CD8-positive, alpha-beta memory T cell (primary cell): ENCODE measurements around the gene CRIP2. TPM values are rescaled to one million over a fixed set of nuclear protein-coding genes. Genes with fewer than 3 reads are reported as not detected.
A peak's percentile ranks its signal among the peaks of the same experiment; 100 is the strongest.

Experiments
- CTCF ChIA-PET: fragments of 350-600 bp; sonication (Branson Sonifier 250); formaldehyde crosslinking; loops from one replicate; lab custom pipeline; 2021; ENCODE audit warnings: antibody characterized with exemption; lab: Charles Lee
- POLR2A ChIA-PET: fragments of 350-600 bp; sonication (Branson Sonifier 250); formaldehyde crosslinking; loops from one replicate; lab custom pipeline; 2021; ENCODE audit warnings: antibody characterized with exemption; lab: Charles Lee
- DNase-seq, 5 donors: peaks; one replicate each; pipeline versions ENCODE4 v3.0.0 to v3.0.0-alpha.2; 2020 to 2022; ENCODE audit warnings: mixed read lengths in 1 of 5
- H3K27ac ChIP-seq: one replicate; pipeline ENCODE4 v1.7.0; 2013; ENCODE audit warnings: low read depth, mild to moderate bottlenecking, low read length, moderate library complexity
- H3K27me3 ChIP-seq: 2 replicates; pipeline ENCODE4 v1.7.0; 2013; ENCODE audit warnings: low read length, mild to moderate bottlenecking; ENCODE audit not compliant: insufficient read depth, poor library complexity, severe bottlenecking
- H3K36me3 ChIP-seq: 2 replicates; pipeline ENCODE4 v1.7.0; 2013; ENCODE audit warnings: mild to moderate bottlenecking, low read length, moderate library complexity; ENCODE audit not compliant: insufficient read depth
- H3K4me1 ChIP-seq: 2 replicates; pipeline ENCODE4 v1.7.0; 2013; ENCODE audit warnings: mild to moderate bottlenecking, low read length, moderate library complexity; ENCODE audit not compliant: insufficient read depth
- H3K4me3 ChIP-seq: 2 replicates; pipeline ENCODE4 v1.7.0; 2013; ENCODE audit warnings: mild to moderate bottlenecking, low read length
- H3K9me3 ChIP-seq: 2 replicates; pipeline ENCODE4 v1.7.0; 2013; ENCODE audit warnings: mild to moderate bottlenecking, low read length
- H3K27ac Mint-ChIP-seq, 8 donors: one replicate each; pipeline ENCODE4 v1.8.0; 2020 to 2021; ENCODE audit warnings: mixed read lengths in 8 of 8, mild to moderate bottlenecking in 6 of 8, inconsistent platforms in 3 of 8, moderate library complexity in 3 of 8
- H3K27me3 Mint-ChIP-seq, 2 donors: one replicate each; pipeline ENCODE4 v1.8.0; 2020 to 2021; ENCODE audit warnings: mixed read lengths in 2 of 2, mild to moderate bottlenecking in 1 of 2, moderate library complexity in 1 of 2
- H3K36me3 Mint-ChIP-seq, 3 donors: one replicate each; pipeline ENCODE4 v1.8.0; 2020 to 2021; ENCODE audit warnings: mixed read lengths in 3 of 3, inconsistent platforms in 1 of 3, mild to moderate bottlenecking in 1 of 3
- H3K4me1 Mint-ChIP-seq, 3 donors: one replicate each; pipeline ENCODE4 v1.8.0; 2020 to 2021; ENCODE audit warnings: mixed read lengths in 3 of 3, inconsistent platforms in 1 of 3, mild to moderate bottlenecking in 1 of 3
- H3K4me3 Mint-ChIP-seq, 7 donors: one replicate each; pipeline ENCODE4 v1.8.0; 2020 to 2021; ENCODE audit warnings: mixed read lengths in 7 of 7, mild to moderate bottlenecking in 6 of 7, moderate library complexity in 4 of 7, inconsistent platforms in 2 of 7
- H3K9me3 Mint-ChIP-seq, 5 donors: one replicate each; pipeline ENCODE4 v1.8.0; 2020 to 2022; ENCODE audit warnings: mixed read lengths in 5 of 5, mild to moderate bottlenecking in 3 of 5, moderate library complexity in 2 of 5, inconsistent platforms in 1 of 5
- polyA plus RNA-seq: library from polyadenylated mRNA; unstranded; fragments of 300-500 nt; fragmentation: Illumina TruSeq; gene quantifications from one replicate; pipeline ENCODE4 v1.2.3, GENCODE V29; 2021
- total RNA-seq, 2 experiments: library from RNA; stranded (reverse); gene quantifications; one replicate each; pipeline ENCODE4 v1.2.3, GENCODE V29; 2021

CRIP2 gene
- total and polyA plus RNA-seq, 3 experiments from 2014 or later: 2.7 to 31.5 (median 4.5) TPM

GRCh38 chr14:105471823-105472485, 2.7 kb upstream of the CRIP2 start:
- Mint-ChIP-seq H3K27ac (no peak overlapping the region), H3K4me1 (peaks cover 0 to 25% (median 0%) of the 10 kb centered on the region in 3 donors), H3K9me3 (no peaks in the 10 kb centered on the region), H3K27me3 (no peaks in the 10 kb centered on the region), H3K4me3 (peak overlapping the region in 2 of 7 donors; percentile 14 to 41), H3K36me3 (peaks cover 0 to 12% (median 0%) of the 10 kb centered on the region in 3 donors)
- Histone ChIP-seq H3K27ac (no peak overlapping the region), H3K4me3 (no peak overlapping the region), H3K9me3 (no peaks in the 10 kb centered on the region), H3K36me3 (no peaks in the 10 kb centered on the region), H3K4me1 (peaks cover 28% of the 10 kb centered on the region), H3K27me3 (no peaks in the 10 kb centered on the region)
- ChIA-PET POLR2A (no interaction called here), CTCF (interaction anchor here (4.6 to 8.5 kb wide), 2 partner anchors 10 to 18 kb away, joined by 25 to 63 read pairs; no protein-coding TSS in a partner anchor)
- no peak for DNase-seq

GRCh38 chr14:105472486-105472991, 2.1 kb upstream of the CRIP2 start:
- CTCF ChIA-PET: interaction anchor here (4.6 to 8.5 kb wide), 2 partner anchors 9 to 17 kb away, joined by 25 to 63 read pairs; no protein-coding TSS in a partner anchor
- peaks cover 0 to 3% of the 10 kb centered on the region in 2 donors for H3K27me3 Mint-ChIP-seq
- H3K36me3 Mint-ChIP-seq: peaks cover 0 to 8% (median 0%) of the 10 kb centered on the region in 3 donors
- Histone ChIP-seq H3K4me1 (peaks cover 34% of the 10 kb centered on the region), H3K9me3 (no peaks in the 10 kb centered on the region), H3K4me3 (no peak overlapping the region), H3K27ac (no peak overlapping the region), H3K27me3 (no peaks in the 10 kb centered on the region), H3K36me3 (no peaks in the 10 kb centered on the region)
- H3K4me1 Mint-ChIP-seq: peaks cover 5 to 31% (median 5%) of the 10 kb centered on the region in 3 donors
- DNase-seq: peak in 1 of 5 donors; percentile 51
- POLR2A ChIA-PET: no interaction called here
- no peak overlapping the region for H3K27ac Mint-ChIP-seq
- peak overlapping the region in 4 of 7 donors; percentile 14 to 41 (median 30) for H3K4me3 Mint-ChIP-seq
- peaks cover 0 to 3% (median 0%) of the 10 kb centered on the region in 5 donors for H3K9me3 Mint-ChIP-seq

GRCh38 chr14:105473033-105473676, 1.5 kb upstream of the CRIP2 start:
- H3K4me3 ChIP-seq: peak overlapping the region; percentile 40
- peak overlapping the region in 5 of 7 donors; percentile 51 to 91 (median 71) for H3K4me3 Mint-ChIP-seq
- peaks cover 0 to 6% (median 0%) of the 10 kb centered on the region in 3 donors for H3K36me3 Mint-ChIP-seq
- DNase-seq: no peak
- peak overlapping the region; percentile 38 for H3K27ac ChIP-seq
- peaks cover 0 to 3% of the 10 kb centered on the region in 2 donors for H3K27me3 Mint-ChIP-seq
- H3K36me3 ChIP-seq: no peaks in the 10 kb centered on the region
- CTCF ChIA-PET: interaction anchor here (4.6 to 8.5 kb wide), 2 partner anchors 8 to 17 kb away, joined by 25 to 63 read pairs; no protein-coding TSS in a partner anchor
- peak overlapping the region in 1 of 8 donors; percentile 58 for H3K27ac Mint-ChIP-seq
- POLR2A ChIA-PET: interaction anchor here (1.0 kb wide), 1 partner anchor 17 kb away, joined by 4 read pairs; no protein-coding TSS in a partner anchor
- H3K4me1 ChIP-seq: peaks cover 35% of the 10 kb centered on the region
- H3K9me3 Mint-ChIP-seq: peaks cover 0 to 3% (median 0%) of the 10 kb centered on the region in 5 donors
- H3K27me3 ChIP-seq: no peaks in the 10 kb centered on the region
- H3K4me1 Mint-ChIP-seq: peaks cover 5 to 32% (median 7%) of the 10 kb centered on the region in 3 donors
- H3K9me3 ChIP-seq: no peaks in the 10 kb centered on the region

- Mint-ChIP-seq H3K27ac (peak overlapping the region in 5 of 8 donors; percentile 58 to 83 (median 60)), H3K27me3 (peaks cover 0 to 3% of the 10 kb centered on the region in 2 donors), H3K9me3 (peaks cover 0 to 3% (median 0%) of the 10 kb centered on the region in 5 donors), H3K4me1 (peaks cover 5 to 32% (median 7%) of the 10 kb centered on the region in 3 donors), H3K36me3 (peaks cover 0 to 5% (median 0%) of the 10 kb centered on the region in 3 donors), H3K4me3 (peak overlapping the region; percentile 63 to 91 (median 74))
- CTCF ChIA-PET: interaction anchor here (4.6 to 8.5 kb wide), 2 partner anchors 8 to 16 kb away, joined by 25 to 63 read pairs; no protein-coding TSS in a partner anchor
- Histone ChIP-seq H3K36me3 (no peaks in the 10 kb centered on the region), H3K27ac (peak overlapping the region; percentile 38), H3K4me3 (peak overlapping the region; percentile 40), H3K27me3 (no peaks in the 10 kb centered on the region), H3K9me3 (no peaks in the 10 kb centered on the region), H3K4me1 (peaks cover 35% of the 10 kb centered on the region)
- DNase-seq: peak; percentile 58 to 86 (median 75)
- POLR2A ChIA-PET: interaction anchor here (1.0 kb wide), 1 partner anchor 16 kb away, joined by 4 read pairs; no protein-coding TSS in a partner anchor
Observed at GRCh38 chr14:105473677-105474482, 741 bp upstream of the CRIP2 start.

GRCh38 chr14:105475269-105476096, 862 bp downstream of the CRIP2 start:
- peaks cover 0 to 3% (median 0%) of the 10 kb centered on the region in 5 donors for H3K9me3 Mint-ChIP-seq
- Histone ChIP-seq H3K36me3 (no peaks in the 10 kb centered on the region), H3K27me3 (no peaks in the 10 kb centered on the region), H3K4me1 (peaks cover 45% of the 10 kb centered on the region), H3K4me3 (no peak overlapping the region), H3K27ac (no peak overlapping the region), H3K9me3 (no peaks in the 10 kb centered on the region)
- ChIA-PET CTCF (interaction anchor here (8.5 kb wide), 1 partner anchor 14 kb away, joined by 63 read pairs; no protein-coding TSS in a partner anchor), POLR2A (no interaction called here)
- DNase-seq: no peak
- H3K4me3 Mint-ChIP-seq: peak overlapping the region; percentile 8 to 71 (median 59)
- peak overlapping the region in 3 of 8 donors; percentile 38 to 82 (median 66) for H3K27ac Mint-ChIP-seq
- H3K4me1 Mint-ChIP-seq: peaks cover 7 to 45% (median 19%) of the 10 kb centered on the region in 3 donors
- H3K27me3 Mint-ChIP-seq: peaks cover 0 to 3% of the 10 kb centered on the region in 2 donors
- no peaks in the 10 kb centered on the region for H3K36me3 Mint-ChIP-seq

- Mint-ChIP-seq H3K27ac (peak overlapping the region in 3 of 8 donors; percentile 12 to 82 (median 29)), H3K9me3 (peaks cover 0 to 3% (median 0%) of the 10 kb centered on the region in 5 donors), H3K4me1 (peaks cover 13 to 53% (median 27%) of the 10 kb centered on the region in 3 donors), H3K4me3 (peak overlapping the region in 6 of 7 donors; percentile 37 to 71 (median 58)), H3K27me3 (peaks cover 0 to 5% of the 10 kb centered on the region in 2 donors), H3K36me3 (no peaks in the 10 kb centered on the region)
- H3K4me1 ChIP-seq: peaks cover 53% of the 10 kb centered on the region
- ChIA-PET POLR2A (no interaction called here), CTCF (interaction anchor here (8.5 kb wide), 1 partner anchor 13 kb away, joined by 63 read pairs; no protein-coding TSS in a partner anchor)
- no peaks in the 10 kb centered on the region for H3K27me3 ChIP-seq
- H3K4me3 ChIP-seq: no peak overlapping the region
- H3K27ac ChIP-seq: no peak overlapping the region
- H3K36me3 ChIP-seq: no peaks in the 10 kb centered on the region
- H3K9me3 ChIP-seq: no peaks in the 10 kb centered on the region
- DNase-seq: no peak
Observed at GRCh38 chr14:105476097-105476830, 1.6 kb downstream of the CRIP2 start.
